ENCODE measurements around the gene WDR75.
"Not testable (repeated sequence)": the region's sequence is repeated elsewhere in the genome, so short reads cannot be mapped to it uniquely, and the experiment has no call there.

Gene WDR75

GRCh38 chr2:189441709-189442074 lies 418 bp downstream of the WDR75 start:
- no peak for DNase-seq (ENCODE audit: low read depth in 2 of 2)

GRCh38 chr2:189442468-189442867 lies 1.2 kb downstream of the WDR75 start:
- no peak for DNase-seq (ENCODE audit: low read depth in 2 of 2)

- no peak for DNase-seq (ENCODE audit: low read depth in 2 of 2)
These were observed 3.0 kb downstream of the WDR75 start for GRCh38 chr2:189444322-189444721.

- no peak for DNase-seq (ENCODE audit: low read depth in 2 of 2)
These were observed 5.5 kb downstream of the WDR75 start for GRCh38 chr2:189446780-189447179.

- DNase-seq (ENCODE audit: low read depth in 2 of 2): no peak
These were observed 12.7 kb downstream of the WDR75 start for GRCh38 chr2:189454009-189454408.

GRCh38 chr2:189465076-189465475 lies 23.8 kb downstream of the WDR75 start:
- no peak for DNase-seq (ENCODE audit: low read depth in 2 of 2)

- no peak for DNase-seq (ENCODE audit: low read depth in 2 of 2)
These were observed 24.2 kb downstream of the WDR75 start for GRCh38 chr2:189465478-189465877.

- no peak for DNase-seq (ENCODE audit: low read depth in 2 of 2)
These were observed 24.8 kb downstream of the WDR75 start for GRCh38 chr2:189466046-189466445.

GRCh38 chr2:189466656-189467055 lies 25.4 kb downstream of the WDR75 start:
- no peak for DNase-seq (ENCODE audit: low read depth in 2 of 2)

GRCh38 chr2:189467160-189467559 lies 25.9 kb downstream of the WDR75 start:
- no peak for DNase-seq (ENCODE audit: low read depth in 2 of 2)

- DNase-seq (ENCODE audit: low read depth in 2 of 2): no peak
These were observed 26.3 kb downstream of the WDR75 start for GRCh38 chr2:189467593-189467992.

- DNase-seq (ENCODE audit: low read depth in 2 of 2): no peak
These were observed 33.3 kb downstream of the WDR75 start for GRCh38 chr2:189474526-189474925.

GRCh38 chr2:189477756-189478155 lies 36.5 kb downstream of the WDR75 start:
- no peak for DNase-seq (ENCODE audit: low read depth in 2 of 2)

GRCh38 chr2:189478289-189478688 lies 37.0 kb downstream of the WDR75 start:
- DNase-seq (ENCODE audit: low read depth in 2 of 2): not testable (repeated sequence)

GRCh38 chr2:189481071-189481470 lies 39.8 kb downstream of the WDR75 start:
- DNase-seq (ENCODE audit: low read depth in 2 of 2): no peak

- no peak for DNase-seq (ENCODE audit: low read depth in 2 of 2)
These were observed 42.3 kb downstream of the WDR75 start for GRCh38 chr2:189483571-189483970.

GRCh38 chr2:189483980-189484740 lies 42.9 kb downstream of the WDR75 start:
- DNase-seq (ENCODE audit: low read depth in 2 of 2): no peak

- no peak for DNase-seq (ENCODE audit: low read depth in 2 of 2)
These were observed 43.9 kb downstream of the WDR75 start for GRCh38 chr2:189485146-189485545.

- no peak for DNase-seq (ENCODE audit: low read depth in 2 of 2)
These were observed 45.0 kb downstream of the WDR75 start for GRCh38 chr2:189486237-189486770.

- DNase-seq (ENCODE audit: low read depth in 2 of 2): no peak
These were observed 46.2 kb downstream of the WDR75 start for GRCh38 chr2:189487283-189488007.

GRCh38 chr2:189488008-189488310 lies 46.7 kb downstream of the WDR75 start:
- DNase-seq (ENCODE audit: low read depth in 2 of 2): no peak

- no peak for DNase-seq (ENCODE audit: low read depth in 2 of 2)
These were observed 51.2 kb downstream of the WDR75 start for GRCh38 chr2:189492451-189492850.

- no peak for DNase-seq (ENCODE audit: low read depth in 2 of 2)
These were observed 56.9 kb downstream of the WDR75 start for GRCh38 chr2:189498205-189498604.
